Measurements from ENCODE around the gene EEF1A2.

EEF1A2 gene

GRCh38 chr20:63509088-63509564, 10.2 kb upstream of the EEF1A2 start:
- no peak for TF ChIP-seq ESRRG (CRISPR knock-in tag; IDR thresholded peaks at IDR 0.05)
- no peak for TF ChIP-seq SNAI2 (CRISPR knock-in tag; IDR thresholded peaks at IDR 0.05)
- no peak for TF ChIP-seq GLIS3 (CRISPR knock-in tag; IDR thresholded peaks at IDR 0.05)
- TF ChIP-seq TSHZ2 (CRISPR knock-in tag; IDR thresholded peaks at IDR 0.05) = no peak
- no peak for TF ChIP-seq CREB5 (CRISPR knock-in tag; IDR thresholded peaks at IDR 0.05; ENCODE audit: low read depth)
- no peak for TF ChIP-seq ZFP30 (CRISPR knock-in tag; IDR thresholded peaks at IDR 0.05)
- TF ChIP-seq ZC3H10 (CRISPR knock-in tag; IDR thresholded peaks at IDR 0.05) = no peak
- no peak for TF ChIP-seq ZNF70 (CRISPR knock-in tag; IDR thresholded peaks at IDR 0.05)
- TF ChIP-seq PATZ1 (CRISPR knock-in tag; IDR thresholded peaks at IDR 0.05; ENCODE audit: borderline replicate concordance) = no peak
- TF ChIP-seq OSR1 (CRISPR knock-in tag; IDR thresholded peaks at IDR 0.05) = no peak
- no peak for TF ChIP-seq ZNF8 (CRISPR knock-in tag; IDR thresholded peaks at IDR 0.05)
- no peak for TF ChIP-seq RARB (CRISPR knock-in tag; IDR thresholded peaks at IDR 0.05)
- TF ChIP-seq ZNF565 (CRISPR knock-in tag; conservative IDR thresholded peaks at IDR 0.05; ENCODE audit: low read depth) = no peak
- TF ChIP-seq ZFP3 (CRISPR knock-in tag; IDR thresholded peaks at IDR 0.05) = no peak
- no peak for TF ChIP-seq TCF4 (CRISPR knock-in tag; IDR thresholded peaks at IDR 0.05; ENCODE audit: borderline replicate concordance)
- no peak for TF ChIP-seq POU6F1 (CRISPR knock-in tag; IDR thresholded peaks at IDR 0.05; ENCODE audit: borderline replicate concordance, low read depth)
- no peak for TF ChIP-seq PPARA (CRISPR knock-in tag; IDR thresholded peaks at IDR 0.05; ENCODE audit: borderline replicate concordance)
- TF ChIP-seq CSRNP3 (CRISPR knock-in tag; IDR thresholded peaks at IDR 0.05) = no peak
- TF ChIP-seq CSDC2 (CRISPR knock-in tag; IDR thresholded peaks at IDR 0.05) = no peak
- no peak for TF ChIP-seq ARNTL (CRISPR knock-in tag; IDR thresholded peaks at IDR 0.05; ENCODE audit: borderline replicate concordance, low read depth)
- no peak for ATAC-seq

GRCh38 chr20:63508072-63508768, 9.3 kb upstream of the EEF1A2 start:
- no peak for ATAC-seq
- TF ChIP-seq TCF4 (CRISPR knock-in tag; IDR thresholded peaks at IDR 0.05; ENCODE audit: borderline replicate concordance) (no peak), ZNF8 (CRISPR knock-in tag; IDR thresholded peaks at IDR 0.05) (no peak), TOX (CRISPR knock-in tag; IDR thresholded peaks at IDR 0.05; ENCODE audit: borderline replicate concordance) (no peak), BACH2 (CRISPR knock-in tag; IDR thresholded peaks at IDR 0.05; ENCODE audit: borderline replicate concordance) (no peak), OSR1 (CRISPR knock-in tag; IDR thresholded peaks at IDR 0.05) (no peak), PATZ1 (CRISPR knock-in tag; IDR thresholded peaks at IDR 0.05; ENCODE audit: borderline replicate concordance) (no peak), ZNF70 (CRISPR knock-in tag; IDR thresholded peaks at IDR 0.05) (no peak), ZC3H10 (CRISPR knock-in tag; IDR thresholded peaks at IDR 0.05) (no peak), GLIS3 (CRISPR knock-in tag; IDR thresholded peaks at IDR 0.05) (no peak)

Measured in SK-N-SH treated with all-trans-retinoic acid at 6 μM for 48 hours (cell line).